Measurements from ENCODE around the gene MIGA2.

The MIGA2 gene

GRCh38 chr9:129036923-129037766 lies 719 bp downstream of the MIGA2 start (continued):
- 0 out of 2 replicates have a peak, but pooled peaks have one; percentile 36 for TF ChIP-seq REST (tag by site-specific recombination; IDR thresholded peaks at IDR 0.05)
- peak; percentile 7 for TF ChIP-seq ZBTB26 (tag by site-specific recombination; optimal IDR thresholded peaks at IDR 0.05)
- TF ChIP-seq ZFHX2 (tag by site-specific recombination; conservative IDR thresholded peaks at IDR 0.05): peak; percentile 33; the same call in 1 of the 2 replicates

GRCh38 chr9:129037767-129038098 lies 1.3 kb downstream of the MIGA2 start:
- Histone ChIP-seq H3K4me1 (ENCODE audit: control insufficient read depth, insufficient read depth, low read length) (no peaks in the 10 kb centered on the region), H3K27ac (ENCODE audit: extremely low read depth, low read depth, low read length) (no peak overlapping the region), H3K9me3 (ENCODE audit: control insufficient read depth, insufficient read depth, low read depth, low read length) (no peaks in the 10 kb centered on the region), H3K36me3 (ENCODE audit: control insufficient read depth in 2 of 2, insufficient read depth in 1 of 2, low read length in 2 of 2) (peaks cover 0 to 20% of the 10 kb centered on the region in 2 experiments; a peak in 2 of 3 replicates), H3K4me3 (ENCODE audit: low read depth, low read length) (no peak overlapping the region; the same call in 1 of the 2 replicates)
- POLR2A ChIA-PET: interaction anchor here (1.6 to 3.0 kb wide), 3 partner anchors 9 to 43 kb away, joined by 6 to 14 read pairs (median 13); partner anchors contain the start of genes DOLPP1 and SH3GLB2
- CTCF ChIA-PET: interaction anchor here (0.6 to 1.7 kb wide), 3 partner anchors 9 to 150 kb away, joined by 3 to 13 read pairs (median 3); partner anchors contain the start of gene SH3GLB2
- no peak for TF ChIP-seq ZNF843 (tag by site-specific recombination; IDR thresholded peaks at IDR 0.05)
- TF ChIP-seq ZNF580 (tag by site-specific recombination; IDR thresholded peaks at IDR 0.05): no peak
- TF ChIP-seq ZNF398 (tag by site-specific recombination; IDR thresholded peaks at IDR 0.05): no peak
- no peak for TF ChIP-seq ZNF214 (tag by site-specific recombination; IDR thresholded peaks at IDR 0.05; ENCODE audit: borderline replicate concordance)
- TF ChIP-seq ZBTB6 (tag by site-specific recombination; IDR thresholded peaks at IDR 0.05): no peak
- no peak for TF ChIP-seq TCF7L2 (IDR thresholded peaks at IDR 0.05; ENCODE audit: borderline replicate concordance, low read depth, low read length)
- TF ChIP-seq ZNF510 (tag by site-specific recombination; IDR thresholded peaks at IDR 0.05; ENCODE audit: insufficient replicate concordance): no peak
- no peak for TF ChIP-seq ZBTB8A (tag by site-specific recombination; IDR thresholded peaks at IDR 0.05)
- TF ChIP-seq PRDM6 (tag by site-specific recombination; IDR thresholded peaks at IDR 0.05): no peak
- TF ChIP-seq BCL6B (tag by site-specific recombination; IDR thresholded peaks at IDR 0.05): no peak
- TF ChIP-seq GLI2 (tag by site-specific recombination; IDR thresholded peaks at IDR 0.05; ENCODE audit: borderline replicate concordance, low read depth): no peak
- TF ChIP-seq ZNF155 (tag by site-specific recombination; IDR thresholded peaks at IDR 0.05): no peak
- no peak for TF ChIP-seq ZNF26 (tag by site-specific recombination; IDR thresholded peaks at IDR 0.05)
- no peak for TF ChIP-seq ZNF18 (tag by site-specific recombination; IDR thresholded peaks at IDR 0.05)
- no peak for TF ChIP-seq ZNF391 (tag by site-specific recombination; IDR thresholded peaks at IDR 0.05; ENCODE audit: borderline replicate concordance, low read depth)
